PC-3 (cell line): ENCODE data around the gene KANK4.

Source experiments
- CTCF ChIP-seq: fragments of 300-600 bp; sonication (generic); conservative IDR thresholded peaks from 2 replicates; pipeline ENCODE4 v1.5.1; 2017; ENCODE audit warnings: antibody characterized with exemption, low read depth, mild to moderate bottlenecking, low read length
- EZH2 ChIP-seq: fragments of 300-600 bp; sonication (generic); IDR thresholded peaks from one replicate; pipeline ENCODE4 v1.6.1; 2017; ENCODE audit warnings: antibody characterized with exemption, mild to moderate bottlenecking, low read length; ENCODE audit not compliant: unreplicated experiment

GRCh38 chr1:62198781-62199125, 120.5 kb downstream of the KANK4 start:
- no peak for TF ChIP-seq CTCF
- no peak for TF ChIP-seq EZH2
